GM19397 (cell line): ENCODE data around the gene TNS1.

Source experiments
- ATAC-seq: cut with Tn5 transposase; IDR thresholded peaks from one replicate; pipeline ENCODE4 v1.9.1; 2021; ENCODE audit warnings: mild to moderate bottlenecking, moderate library complexity; ENCODE audit not compliant: unreplicated experiment

TNS1 gene

GRCh38 chr2:217947383-217948350, 55.1 kb downstream of the TNS1 start:
- no peak for ATAC-seq

GRCh38 chr2:217946051-217946450, 56.7 kb downstream of the TNS1 start:
- ATAC-seq = no peak

GRCh38 chr2:217945530-217945929, 57.3 kb downstream of the TNS1 start:
- ATAC-seq = no peak

GRCh38 chr2:217944923-217945322, 57.9 kb downstream of the TNS1 start:
- no peak for ATAC-seq

- no peak for ATAC-seq
Measured at GRCh38 chr2:217944366-217944765, 58.4 kb downstream of the TNS1 start.

- no peak for ATAC-seq
Measured at GRCh38 chr2:217943446-217944321, 59.1 kb downstream of the TNS1 start.

- ATAC-seq = no peak
Measured at GRCh38 chr2:217942731-217943335, 60.0 kb downstream of the TNS1 start.

- no peak for ATAC-seq
Measured at GRCh38 chr2:217941886-217942728, 60.7 kb downstream of the TNS1 start.

GRCh38 chr2:217941339-217941738, 61.5 kb downstream of the TNS1 start:
- no peak for ATAC-seq

- no peak for ATAC-seq
Measured at GRCh38 chr2:217940261-217941220, 62.3 kb downstream of the TNS1 start.

GRCh38 chr2:217939629-217940245, 63.1 kb downstream of the TNS1 start:
- no peak for ATAC-seq

- no peak for ATAC-seq
Measured at GRCh38 chr2:217939220-217939619, 63.6 kb downstream of the TNS1 start.

- ATAC-seq = no peak
Measured at GRCh38 chr2:217938036-217938435, 64.8 kb downstream of the TNS1 start.

- no peak for ATAC-seq
Measured at GRCh38 chr2:217937446-217937845, 65.3 kb downstream of the TNS1 start.

- ATAC-seq = no peak
Measured at GRCh38 chr2:217936952-217937351, 65.8 kb downstream of the TNS1 start.

- no peak for ATAC-seq
Measured at GRCh38 chr2:217935901-217936684, 66.7 kb downstream of the TNS1 start.

GRCh38 chr2:217935235-217935879, 67.4 kb downstream of the TNS1 start:
- no peak for ATAC-seq
